Stromal cell of bone marrow (primary cell): Measurements from ENCODE around the gene TP53I13.
A peak's percentile ranks its signal among the peaks of the same experiment; 100 is the strongest.
"Not testable (repeated sequence)": the region's sequence is repeated elsewhere in the genome, so short reads cannot be mapped to it uniquely, and the experiment has no call there.

Experiments
- DNase-seq: peaks from one replicate; pipeline ENCODE4 v3.0.0-alpha.2; 2012; ENCODE audit warnings: low read depth

The TP53I13 gene, protein sequence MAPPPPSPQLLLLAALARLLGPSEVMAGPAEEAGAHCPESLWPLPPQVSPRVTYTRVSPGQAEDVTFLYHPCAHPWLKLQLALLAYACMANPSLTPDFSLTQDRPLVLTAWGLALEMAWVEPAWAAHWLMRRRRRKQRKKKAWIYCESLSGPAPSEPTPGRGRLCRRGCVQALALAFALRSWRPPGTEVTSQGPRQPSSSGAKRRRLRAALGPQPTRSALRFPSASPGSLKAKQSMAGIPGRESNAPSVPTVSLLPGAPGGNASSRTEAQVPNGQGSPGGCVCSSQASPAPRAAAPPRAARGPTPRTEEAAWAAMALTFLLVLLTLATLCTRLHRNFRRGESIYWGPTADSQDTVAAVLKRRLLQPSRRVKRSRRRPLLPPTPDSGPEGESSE

GRCh38 chr17:29568331-29569244 is at the start of gene TP53I13:
TSS of gene TP53I13 (plus strand) at chr17:29568701. CDS start at chr17:29568759, 58 bp downstream.
- DNase-seq = no peak

- no peak for DNase-seq
Measured at GRCh38 chr17:29524692-29525091, 43.8 kb upstream of the TP53I13 start.

- DNase-seq = no peak
Measured at GRCh38 chr17:29526322-29526721, 42.2 kb upstream of the TP53I13 start.

GRCh38 chr17:29533976-29534375 is 34.5 kb upstream of the TP53I13 start:
- DNase-seq = no peak

DNA sequence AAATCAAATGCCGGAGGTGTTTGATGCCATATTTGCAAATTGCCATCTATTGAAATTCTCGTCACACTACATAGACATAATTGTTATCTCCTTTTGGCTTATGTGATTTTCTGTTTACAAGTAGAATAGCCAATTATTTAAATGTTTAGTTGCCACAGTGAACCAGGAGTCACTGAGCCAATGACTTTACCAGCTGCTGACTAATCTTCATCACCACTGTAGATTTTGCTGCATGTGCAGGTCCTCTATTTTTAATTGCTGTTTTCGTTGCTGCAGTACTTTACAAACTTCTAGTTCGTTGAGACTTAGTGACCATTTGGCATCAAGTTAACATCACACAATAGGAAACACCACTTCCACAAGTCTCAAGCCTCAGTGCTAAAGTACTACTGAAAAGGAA is 24.4 kb upstream of the TP53I13 start:
- no peak for DNase-seq

GRCh38 chr17:29546085-29546484 is 22.4 kb upstream of the TP53I13 start:
- no peak for DNase-seq

- DNase-seq = no peak
Measured at GRCh38 chr17:29546830-29547229, 21.7 kb upstream of the TP53I13 start.

GRCh38 chr17:29549177-29549923 is 19.2 kb upstream of the TP53I13 start:
- DNase-seq = peak; percentile 13

GRCh38 chr17:29555840-29556239 is 12.7 kb upstream of the TP53I13 start:
- no peak for DNase-seq

DNA sequence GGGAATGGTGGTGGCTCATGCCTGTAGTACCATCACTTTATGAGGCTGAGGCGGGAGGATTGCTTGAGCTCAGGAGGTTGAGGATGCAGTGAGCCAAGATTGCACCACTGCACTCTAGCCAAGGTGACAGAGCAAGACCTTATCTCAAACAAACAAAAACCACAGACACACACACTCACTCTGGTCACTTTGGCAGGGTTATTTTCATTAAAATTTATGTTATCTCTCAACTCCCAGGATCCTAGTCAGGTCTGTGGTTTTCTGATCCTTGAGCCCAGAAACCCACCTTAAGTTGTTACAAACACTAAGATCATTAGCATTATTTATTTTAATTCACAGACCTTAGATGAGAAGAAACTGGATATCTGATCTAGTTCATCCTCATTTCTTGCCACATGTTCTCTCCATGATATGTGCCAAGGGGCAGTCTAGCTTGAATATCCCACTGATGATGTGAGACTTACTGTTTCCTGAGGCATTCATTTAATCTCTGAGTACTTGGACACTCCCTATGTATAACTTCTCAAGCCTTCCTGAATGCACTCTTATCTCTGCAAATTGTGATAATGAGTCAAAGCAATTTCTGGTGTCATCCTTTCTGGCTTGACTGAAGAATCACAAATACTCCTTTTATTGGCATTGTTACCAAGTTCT is 11.3 kb upstream of the TP53I13 start:
- DNase-seq = no peak

- DNase-seq = no peak
Measured at GRCh38 chr17:29557739-29558116, 10.8 kb upstream of the TP53I13 start.

DNA sequence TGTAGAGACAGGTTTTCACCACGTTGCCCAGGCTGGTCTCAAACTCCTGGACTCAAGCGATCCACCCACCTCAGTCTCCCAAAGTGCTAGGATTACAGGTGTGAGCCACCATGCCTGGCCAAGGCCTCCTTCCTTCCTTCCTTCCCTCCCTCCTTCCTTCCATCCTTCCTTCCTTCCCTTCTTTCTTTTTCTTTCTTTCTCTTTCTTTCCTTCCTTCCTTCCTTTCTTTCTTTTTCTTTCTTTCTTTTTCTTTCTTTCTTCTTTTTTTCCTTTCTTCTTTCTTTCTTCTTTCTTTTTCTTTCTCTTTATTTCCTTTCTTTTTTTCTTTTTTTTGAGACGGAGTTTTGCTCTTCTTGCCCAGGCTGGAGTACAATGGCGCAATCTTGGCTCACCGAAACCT is 10.4 kb upstream of the TP53I13 start:
- DNase-seq = not testable (repeated sequence)

- no peak for DNase-seq
Measured at GRCh38 chr17:29559640-29560039, 8.9 kb upstream of the TP53I13 start.

DNA sequence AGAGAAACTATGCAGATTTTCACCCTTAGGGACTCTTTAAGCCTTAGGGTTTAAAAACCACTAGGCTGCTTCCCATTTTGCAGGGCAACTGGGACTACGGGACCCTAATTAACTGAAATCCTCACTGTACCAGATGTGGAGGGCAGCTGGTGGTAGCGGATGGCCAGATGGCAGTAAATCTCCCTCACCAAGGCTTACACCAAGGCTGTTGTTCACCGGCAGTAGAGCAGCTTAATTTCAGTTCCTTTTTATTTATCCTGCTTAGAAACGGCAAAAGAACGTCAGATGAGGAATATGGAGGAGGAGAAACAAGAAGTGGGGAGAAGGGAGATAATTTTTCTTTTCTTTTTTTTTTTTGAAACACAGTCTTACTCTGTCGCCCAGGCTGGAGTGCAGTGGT is 8.2 kb upstream of the TP53I13 start:
- no peak for DNase-seq

- DNase-seq = no peak
Measured at GRCh38 chr17:29561554-29562517, 6.7 kb upstream of the TP53I13 start.

DNA sequence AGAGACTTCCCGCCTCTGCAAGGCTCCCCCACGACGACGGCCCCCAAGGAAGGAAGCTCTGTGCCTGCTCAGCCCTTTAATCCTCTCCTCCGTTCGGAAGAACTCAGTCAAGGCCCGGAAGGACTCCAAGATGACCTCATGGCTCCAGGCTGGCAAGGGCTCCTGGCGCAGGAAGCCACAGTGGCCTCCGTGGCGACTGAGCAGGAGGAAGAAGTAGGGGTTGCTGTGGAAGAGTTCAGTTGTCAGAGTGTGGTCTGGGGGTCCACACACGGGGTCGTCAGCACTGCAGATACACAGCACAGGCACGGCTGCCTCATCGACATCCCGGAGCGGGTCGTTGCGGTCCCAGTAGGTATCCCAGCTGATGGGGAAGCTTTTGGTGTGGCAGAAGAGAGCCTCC is 5.9 kb upstream of the TP53I13 start:
- no peak for DNase-seq

DNA sequence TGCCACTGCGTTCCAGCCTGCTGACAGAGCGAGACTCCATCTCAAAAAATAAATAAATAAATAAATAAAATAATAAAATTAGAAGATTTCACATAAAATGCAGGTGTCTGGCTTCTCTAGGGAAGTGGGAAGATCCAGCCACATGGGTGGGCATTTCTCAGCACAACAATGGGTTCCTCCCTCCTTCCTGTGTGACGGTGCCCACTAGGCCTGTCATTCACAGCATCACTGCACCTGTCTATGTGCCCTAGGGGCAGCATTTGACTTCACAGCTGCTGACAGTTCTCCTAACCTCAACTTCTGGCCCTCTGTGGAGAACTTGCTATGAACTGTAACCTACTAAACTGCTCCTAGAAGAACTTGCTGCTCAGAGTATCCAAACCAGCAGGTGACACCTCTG is 4.7 kb upstream of the TP53I13 start:
- DNase-seq = no peak

DNA sequence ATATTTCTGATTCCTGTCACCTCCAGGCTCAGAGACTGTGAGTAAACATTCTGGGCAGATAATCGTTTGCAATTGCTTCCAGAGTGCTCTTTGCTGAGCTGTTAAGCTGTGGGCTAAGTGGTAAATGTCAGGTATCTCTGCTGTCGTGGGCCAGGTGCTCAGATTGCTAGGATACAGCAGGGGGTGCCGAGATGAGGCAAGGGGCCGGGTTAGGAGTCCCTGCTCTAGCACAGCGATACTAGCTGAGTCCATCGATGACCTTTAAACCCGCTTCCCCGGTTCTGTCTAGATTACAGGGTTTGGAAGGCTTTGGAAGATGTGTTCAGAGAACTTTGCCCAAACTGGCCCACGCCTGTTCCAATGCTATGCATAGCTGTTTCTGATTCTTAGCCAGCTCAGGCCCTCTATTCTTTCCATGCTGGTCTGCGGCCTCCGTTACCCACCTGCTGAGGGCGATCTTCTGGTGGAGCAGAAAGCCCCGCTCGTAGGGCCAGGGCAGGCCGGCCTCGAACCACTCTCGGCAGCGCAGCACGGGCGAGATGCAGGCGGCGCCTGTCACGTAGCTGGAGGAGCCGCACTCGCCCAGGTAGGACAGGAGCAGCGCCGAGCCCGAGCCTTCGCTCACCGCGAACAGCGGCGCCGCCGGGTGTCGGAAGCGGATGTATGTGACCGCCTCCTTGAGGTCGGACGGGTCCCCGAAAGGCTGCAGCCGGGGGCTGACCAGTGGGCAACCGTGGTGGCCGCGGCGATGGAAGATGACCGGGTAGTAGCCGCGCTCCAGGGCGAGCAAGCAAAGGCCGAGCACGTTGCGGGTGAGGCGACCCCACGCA is 2.6 kb upstream of the TP53I13 start:
- no peak for DNase-seq

GRCh38 chr17:29566473-29567303 is 1.8 kb upstream of the TP53I13 start, which contains the start of gene ABHD15:
TSS of gene ABHD15 (minus strand) at chr17:29567037. CDS start at chr17:29566966, 71 bp downstream.
- DNase-seq = no peak
